Esophagus squamous epithelium (tissue), 4 donors: Measurements from ENCODE around the gene SLC25A4.

ENCODE experiments used
- CTCF ChIP-seq, 6 experiments: fragments of 450-650 bp in 4 of 6; fragments of 200-600 bp in 2 of 6; sonication (generic) in 2 of 6; IDR thresholded peaks; one replicate each; pipeline ENCODE4 v1.5.1; 2016 to 2019; ENCODE audit warnings: antibody characterized with exemption in 6 of 6, mild to moderate bottlenecking in 4 of 6, moderate library complexity in 4 of 6
- POLR2A ChIP-seq, 4 donors: fragments of 450-650 bp; IDR thresholded peaks; one replicate each; pipeline ENCODE4 v1.6.1; 2017; ENCODE audit warnings: antibody characterized with exemption in 4 of 4, mild to moderate bottlenecking in 4 of 4, moderate library complexity in 3 of 4

GRCh38 chr4:185182239-185182638, 39.2 kb downstream of the SLC25A4 start:
- TF ChIP-seq POLR2A (IDR thresholded peaks at IDR 0.05): no peak
- TF ChIP-seq CTCF (IDR thresholded peaks at IDR 0.05): no peak
